ENCODE data around the gene GRK3. TPM values are rescaled to one million over a fixed set of nuclear protein-coding genes. Genes with fewer than 3 reads are reported as not detected.

Gene GRK3
- total and polyA plus RNA-seq, 2 of the 4 experiments (the other 2 are of a cell fraction) = 0.58 to 1.6 TPM

GRCh38 chr22:25663654-25664053 lies 99.2 kb downstream of the GRK3 start:
- no peak overlapping the region for H3K4ac ChIP-seq (ENCODE audit: low read depth, low read length)
- no peak overlapping the region for H2AK9ac ChIP-seq (replicated peaks; ENCODE audit: low read depth, low read length, poor library complexity)
- dilution Hi-C loops (cut with HindIII; ENCODE audit: low sequenced_read_pairs, unreplicated experiment) = no loop called here
- H2BK5ac ChIP-seq (ENCODE audit: low read depth, low read length, poor library complexity, severe bottlenecking) = no peak overlapping the region
- no peaks in the 10 kb centered on the region for H3K27me3 ChIP-seq (ENCODE audit: control insufficient read depth, insufficient read depth, low read length)
- no peak overlapping the region for H3K4me2 ChIP-seq (ENCODE audit: low read depth, low read length)
- H3K18ac ChIP-seq (ENCODE audit: low read depth, low read length) = no peak overlapping the region
- no peaks in the 10 kb centered on the region for H3K9me1 ChIP-seq (ENCODE audit: insufficient read depth, low read length)
- no peaks in the 10 kb centered on the region for H3K36me3 ChIP-seq (ENCODE audit: control insufficient read depth, insufficient read depth, low read length)
- no peak overlapping the region for H3K23ac ChIP-seq (ENCODE audit: low read depth, low read length)
- no peak overlapping the region for H3K14ac ChIP-seq (replicated peaks; ENCODE audit: low read depth, low read length)
- H4K5ac ChIP-seq (ENCODE audit: low read depth, low read length) = no peak overlapping the region
- no TSS peak for BruUV-seq (replicated peaks)
- ATAC-seq (ENCODE audit: low read depth) = no peak
- H4K91ac ChIP-seq (ENCODE audit: insufficient read depth, low read depth, low read length) = no peak overlapping the region
- no peak overlapping the region for H4K8ac ChIP-seq (ENCODE audit: low read depth in 2 of 2, low read length in 2 of 2)
- in situ Hi-C loops (cut with MboI; ENCODE audit: low sequenced_read_pairs) = no loop called here
- H3K4me3 ChIP-seq (ENCODE audit: insufficient read depth, low read depth, low read length) = no peak overlapping the region
- no peak overlapping the region for H3K56ac ChIP-seq (ENCODE audit: extremely low read depth, insufficient read depth, low read length)
- intact Hi-C loops (cut with micrococcal nuclease) = no loop called here
- POLR2A ChIA-PET (ENCODE audit: unreplicated experiment) = no interaction called here
- H3K9ac ChIP-seq (ENCODE audit: low read depth, low read length) = no peak overlapping the region
- H3K9me3 ChIP-seq (ENCODE audit: control insufficient read depth, insufficient read depth, low read length) = no peaks in the 10 kb centered on the region
- no peak overlapping the region for H2BK120ac ChIP-seq (ENCODE audit: low read depth, low read length)
- no peak overlapping the region for H2BK20ac ChIP-seq (ENCODE audit: low read depth, low read length)
- H4K20me1 ChIP-seq (ENCODE audit: insufficient read depth, low read length) = no peaks in the 10 kb centered on the region
- WGBS, 2 experiments (ENCODE audit: extremely low coverage in 2 of 2, insufficient read length in 1 of 2) = no CpG with 5 or more reads among the region's 4 CpGs
- H2AK5ac ChIP-seq (ENCODE audit: low read depth, low read length) = no peak overlapping the region
- H2BK15ac ChIP-seq (ENCODE audit: low read depth, low read length) = no peak overlapping the region
- no peak overlapping the region for H2AFZ ChIP-seq (replicated peaks; ENCODE audit: low read length, poor library complexity)
- H3K4me1 ChIP-seq (ENCODE audit: control insufficient read depth, insufficient read depth, low read length) = no peaks in the 10 kb centered on the region
- no peak for DNase-seq
- no peaks in the 10 kb centered on the region for H3K79me1 ChIP-seq (ENCODE audit: low read depth in 1 of 2, low read length in 2 of 2)
- CTCF ChIA-PET = no interaction called here
- no peak overlapping the region for H3K27ac ChIP-seq (ENCODE audit: insufficient read depth, low read length)
- TF ChIP-seq POLR2A (IDR thresholded peaks at IDR 0.05; ENCODE audit: low read depth, low read length) (no peak), SMC3 (IDR thresholded peaks at IDR 0.05; ENCODE audit: low read depth, low read length) (no peak), MAFK (IDR thresholded peaks at IDR 0.05; ENCODE audit: low read depth, low read length) (no peak), RFX5 (IDR thresholded peaks at IDR 0.05; ENCODE audit: low read depth, low read length) (no peak), RCOR1 (IDR thresholded peaks at IDR 0.05; ENCODE audit: insufficient replicate concordance, low read length) (no peak), FOS (IDR thresholded peaks at IDR 0.05; ENCODE audit: low read depth, low read length) (no peak), MAZ (IDR thresholded peaks at IDR 0.05; ENCODE audit: borderline replicate concordance, low read depth, low read length) (no peak), CHD1 (IDR thresholded peaks at IDR 0.05; ENCODE audit: low read depth, low read length) (no peak), BHLHE40 (IDR thresholded peaks at IDR 0.05; ENCODE audit: low read depth, low read length) (no peak), RAD21 (IDR thresholded peaks at IDR 0.05; ENCODE audit: low read length) (no peak), CTCF (conservative IDR thresholded peaks at IDR 0.05; ENCODE audit: low read depth, low read length) (no peak), ELK1 (IDR thresholded peaks at IDR 0.05; ENCODE audit: borderline replicate concordance, low read depth, low read length) (no peak), CEBPB (IDR thresholded peaks at IDR 0.05; ENCODE audit: low read depth, low read length) (no peak)

Data from IMR-90 (cell line).